Measurements from ENCODE around the gene NCOR1.
"Not testable (repeated sequence)": the region's sequence is repeated elsewhere in the genome, so short reads cannot be mapped to it uniquely, and the experiment has no call there.

NCOR1 gene

DNA sequence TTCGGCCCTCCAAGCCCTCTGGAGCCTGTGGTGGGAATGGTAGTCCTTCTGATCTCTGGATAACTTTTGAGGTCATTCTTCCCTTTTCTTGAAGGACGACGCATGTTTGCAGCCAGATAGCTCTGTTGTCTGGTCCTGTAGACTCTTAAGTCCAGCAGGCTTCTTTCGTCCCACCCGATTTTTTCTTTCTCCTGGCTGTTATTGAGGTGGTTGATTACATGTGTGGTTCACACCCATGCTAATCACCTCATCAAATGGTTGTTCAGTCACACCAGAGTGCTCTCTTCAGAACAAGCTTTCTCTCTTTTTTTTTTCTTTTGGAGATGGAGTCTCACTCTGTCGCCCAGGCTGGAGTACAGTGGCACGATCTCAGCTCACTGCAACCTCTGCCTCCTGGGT lies 32.3 kb upstream of the NCOR1 start:
- H3K36me3 ChIP-seq (ENCODE audit: control insufficient read depth in 5 of 5, insufficient read depth in 5 of 5, low read length in 5 of 5): no peaks in the 10 kb centered on the region
- no peak overlapping the region for H3K9ac ChIP-seq (ENCODE audit: low read length in 5 of 5)
- no peaks in the 10 kb centered on the region for H3K27me3 ChIP-seq (ENCODE audit: control insufficient read depth in 5 of 5, insufficient read depth in 4 of 5, low read length in 5 of 5)
- peaks cover 0 to 5% (median 2%) of the 10 kb centered on the region in 5 donors for H3K4me1 ChIP-seq (ENCODE audit: control insufficient read depth in 5 of 5, insufficient read depth in 5 of 5, low read length in 5 of 5)
- no peak overlapping the region for H3K27ac ChIP-seq (ENCODE audit: low read depth, low read length)
- H3K4me3 ChIP-seq (ENCODE audit: low read depth in 1 of 5, low read length in 5 of 5): no peak overlapping the region
- no peaks in the 10 kb centered on the region for H3K9me3 ChIP-seq (ENCODE audit: control insufficient read depth in 5 of 5, low read length in 5 of 5)

- Histone ChIP-seq H3K4me1 (ENCODE audit: control insufficient read depth in 5 of 5, insufficient read depth in 5 of 5, low read length in 5 of 5) (peaks cover 0 to 5% (median 2%) of the 10 kb centered on the region in 5 donors), H3K9ac (ENCODE audit: low read length in 5 of 5) (no peak overlapping the region), H3K27ac (ENCODE audit: low read depth, low read length) (no peak overlapping the region)
These were observed 28.6 kb upstream of the NCOR1 start for GRCh38 chr17:16243801-16244567.

DNA sequence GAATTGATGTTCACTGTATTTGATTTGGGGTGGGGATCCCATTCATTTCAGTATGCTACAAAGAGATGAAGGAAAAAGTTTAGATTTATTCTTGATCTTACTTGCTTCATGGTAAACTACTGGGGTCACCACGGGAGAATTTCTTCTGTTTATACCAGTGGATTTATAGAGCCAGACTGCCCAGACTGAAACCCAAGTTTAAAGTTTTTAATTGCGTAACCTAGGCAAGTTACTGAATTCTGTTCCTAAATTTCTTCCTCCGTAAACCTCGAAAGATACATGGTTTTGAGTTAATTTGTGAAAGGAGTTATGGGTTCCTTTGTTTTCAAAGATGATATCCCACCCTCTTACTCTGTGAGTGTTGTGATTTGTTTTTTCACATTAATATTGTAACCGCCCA lies 28.1 kb upstream of the NCOR1 start:
- no peak overlapping the region for H3K9ac ChIP-seq (ENCODE audit: low read length in 5 of 5)
- peaks cover 0 to under 1% (median 0%) of the 10 kb centered on the region in 5 donors for H3K4me1 ChIP-seq (ENCODE audit: control insufficient read depth in 5 of 5, insufficient read depth in 5 of 5, low read length in 5 of 5)
- no peak overlapping the region for H3K27ac ChIP-seq (ENCODE audit: low read depth, low read length)
- H3K4me3 ChIP-seq (ENCODE audit: low read depth in 1 of 5, low read length in 5 of 5): no peak overlapping the region
- no peaks in the 10 kb centered on the region for H3K36me3 ChIP-seq (ENCODE audit: control insufficient read depth in 5 of 5, insufficient read depth in 5 of 5, low read length in 5 of 5)
- H3K27me3 ChIP-seq (ENCODE audit: control insufficient read depth in 5 of 5, insufficient read depth in 4 of 5, low read length in 5 of 5): no peaks in the 10 kb centered on the region
- no peaks in the 10 kb centered on the region for H3K9me3 ChIP-seq (ENCODE audit: control insufficient read depth in 5 of 5, low read length in 5 of 5)

More at GRCh38 chr17:16243801-16244567, 28.6 kb upstream of the NCOR1 start:
- Histone ChIP-seq H3K9me3 (ENCODE audit: control insufficient read depth in 5 of 5, low read length in 5 of 5) (no peaks in the 10 kb centered on the region), H3K36me3 (ENCODE audit: control insufficient read depth in 5 of 5, insufficient read depth in 5 of 5, low read length in 5 of 5) (no peaks in the 10 kb centered on the region), H3K4me3 (ENCODE audit: low read depth in 1 of 5, low read length in 5 of 5) (no peak overlapping the region), H3K27me3 (ENCODE audit: control insufficient read depth in 5 of 5, insufficient read depth in 4 of 5, low read length in 5 of 5) (no peaks in the 10 kb centered on the region)

GRCh38 chr17:16241906-16242399 lies 26.6 kb upstream of the NCOR1 start:
- Histone ChIP-seq H3K27ac (ENCODE audit: low read depth, low read length) (no peak overlapping the region), H3K36me3 (ENCODE audit: control insufficient read depth in 5 of 5, insufficient read depth in 5 of 5, low read length in 5 of 5) (no peaks in the 10 kb centered on the region), H3K4me3 (ENCODE audit: low read depth in 1 of 5, low read length in 5 of 5) (no peak overlapping the region), H3K9me3 (ENCODE audit: control insufficient read depth in 5 of 5, low read length in 5 of 5) (no peaks in the 10 kb centered on the region), H3K9ac (ENCODE audit: low read length in 5 of 5) (no peak overlapping the region), H3K27me3 (ENCODE audit: control insufficient read depth in 5 of 5, insufficient read depth in 4 of 5, low read length in 5 of 5) (no peaks in the 10 kb centered on the region), H3K4me1 (ENCODE audit: control insufficient read depth in 5 of 5, insufficient read depth in 5 of 5, low read length in 5 of 5) (no peaks in the 10 kb centered on the region)

- H3K4me1 ChIP-seq (ENCODE audit: control insufficient read depth in 5 of 5, insufficient read depth in 5 of 5, low read length in 5 of 5): no peaks in the 10 kb centered on the region
- no peak overlapping the region for H3K9ac ChIP-seq (ENCODE audit: low read length in 5 of 5)
- no peaks in the 10 kb centered on the region for H3K27me3 ChIP-seq (ENCODE audit: control insufficient read depth in 5 of 5, insufficient read depth in 4 of 5, low read length in 5 of 5)
- no peak overlapping the region for H3K27ac ChIP-seq (ENCODE audit: low read depth, low read length)
- no peak overlapping the region for H3K4me3 ChIP-seq (ENCODE audit: low read depth in 1 of 5, low read length in 5 of 5)
- H3K9me3 ChIP-seq (ENCODE audit: control insufficient read depth in 5 of 5, low read length in 5 of 5): no peaks in the 10 kb centered on the region
- peaks cover 0 to 4% (median 0%) of the 10 kb centered on the region in 5 donors for H3K36me3 ChIP-seq (ENCODE audit: control insufficient read depth in 5 of 5, insufficient read depth in 5 of 5, low read length in 5 of 5)
These were observed 24.6 kb upstream of the NCOR1 start for GRCh38 chr17:16239931-16240330.

GRCh38 chr17:16232391-16232790 lies 17.1 kb upstream of the NCOR1 start:
- H3K9me3 ChIP-seq (ENCODE audit: control insufficient read depth in 5 of 5, low read length in 5 of 5): no peaks in the 10 kb centered on the region
- no peak overlapping the region for H3K27ac ChIP-seq (ENCODE audit: low read depth, low read length)
- H3K36me3 ChIP-seq (ENCODE audit: control insufficient read depth in 5 of 5, insufficient read depth in 5 of 5, low read length in 5 of 5): peaks cover 0 to 4% (median 0%) of the 10 kb centered on the region in 5 donors
- no peaks in the 10 kb centered on the region for H3K27me3 ChIP-seq (ENCODE audit: control insufficient read depth in 5 of 5, insufficient read depth in 4 of 5, low read length in 5 of 5)
- no peak overlapping the region for H3K4me3 ChIP-seq (ENCODE audit: low read depth in 1 of 5, low read length in 5 of 5)
- H3K9ac ChIP-seq (ENCODE audit: low read length in 5 of 5): no peak overlapping the region
- H3K4me1 ChIP-seq (ENCODE audit: control insufficient read depth in 5 of 5, insufficient read depth in 5 of 5, low read length in 5 of 5): peaks cover 0 to 3% (median 0%) of the 10 kb centered on the region in 5 donors

- not testable (repeated sequence) for H3K27me3 ChIP-seq (ENCODE audit: control insufficient read depth in 5 of 5, insufficient read depth in 4 of 5, low read length in 5 of 5); H3K27ac ChIP-seq (ENCODE audit: low read depth, low read length); H3K9ac ChIP-seq (ENCODE audit: low read length in 5 of 5); H3K4me3 ChIP-seq (ENCODE audit: low read depth in 1 of 5, low read length in 5 of 5); H3K9me3 ChIP-seq (ENCODE audit: control insufficient read depth in 5 of 5, low read length in 5 of 5); H3K36me3 ChIP-seq (ENCODE audit: control insufficient read depth in 5 of 5, insufficient read depth in 5 of 5, low read length in 5 of 5); H3K4me1 ChIP-seq (ENCODE audit: control insufficient read depth in 5 of 5, insufficient read depth in 5 of 5, low read length in 5 of 5)
These were observed 14.7 kb upstream of the NCOR1 start for GRCh38 chr17:16229912-16230561.

DNA sequence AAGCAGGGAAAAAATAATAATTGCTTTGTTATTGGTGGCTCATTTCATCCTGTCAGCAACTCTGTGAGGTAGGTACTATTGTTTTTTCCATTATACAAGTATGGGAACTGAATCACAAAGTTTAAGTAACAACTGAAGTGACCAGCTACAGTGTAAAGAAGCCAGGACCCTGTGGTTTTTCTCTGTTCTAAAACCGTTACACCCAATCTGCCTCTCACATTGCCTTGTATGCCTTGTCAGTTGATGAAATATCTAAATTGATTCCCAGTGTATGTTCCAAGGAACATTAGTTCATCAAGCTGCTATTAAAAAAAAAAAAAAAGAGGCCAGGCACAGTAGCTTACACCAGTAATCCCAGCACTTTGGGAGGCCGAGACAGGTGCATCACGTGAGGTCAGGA lies 7.1 kb upstream of the NCOR1 start:
- Histone ChIP-seq H3K4me3 (ENCODE audit: low read depth in 1 of 5, low read length in 5 of 5) (no peak overlapping the region), H3K36me3 (ENCODE audit: control insufficient read depth in 5 of 5, insufficient read depth in 5 of 5, low read length in 5 of 5) (no peaks in the 10 kb centered on the region), H3K9ac (ENCODE audit: low read length in 5 of 5) (no peak overlapping the region), H3K4me1 (ENCODE audit: control insufficient read depth in 5 of 5, insufficient read depth in 5 of 5, low read length in 5 of 5) (peaks cover 0 to 14% (median 11%) of the 10 kb centered on the region in 5 donors), H3K9me3 (ENCODE audit: control insufficient read depth in 5 of 5, low read length in 5 of 5) (no peaks in the 10 kb centered on the region), H3K27ac (ENCODE audit: low read depth, low read length) (no peak overlapping the region), H3K27me3 (ENCODE audit: control insufficient read depth in 5 of 5, insufficient read depth in 4 of 5, low read length in 5 of 5) (no peaks in the 10 kb centered on the region)

DNA sequence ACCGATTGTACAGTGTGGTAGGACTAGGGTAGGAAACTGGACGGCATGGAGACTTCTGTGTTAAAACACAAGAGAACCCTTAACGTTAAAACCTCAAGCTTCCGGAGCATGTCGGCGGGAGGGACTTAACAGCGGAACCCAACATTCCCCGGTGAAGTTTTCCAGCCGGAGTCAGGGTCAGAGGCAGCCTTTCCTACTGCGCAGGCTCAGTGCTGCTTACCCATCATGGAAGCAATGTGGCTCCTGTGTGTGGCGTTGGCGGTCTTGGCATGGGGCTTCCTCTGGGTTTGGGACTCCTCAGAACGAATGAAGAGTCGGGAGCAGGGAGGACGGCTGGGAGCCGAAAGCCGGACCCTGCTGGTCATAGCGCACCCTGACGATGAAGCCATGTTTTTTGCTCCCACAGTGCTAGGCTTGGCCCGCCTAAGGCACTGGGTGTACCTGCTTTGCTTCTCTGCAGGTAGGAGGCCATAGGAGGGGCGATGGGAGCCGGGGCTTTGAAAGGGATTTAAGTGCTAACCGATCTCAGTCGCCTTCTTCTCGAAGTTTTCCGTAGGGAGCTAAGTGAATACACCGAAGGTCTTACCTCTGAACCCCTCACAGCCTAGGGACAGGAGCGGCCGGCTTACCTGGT lies 1.8 kb upstream of the NCOR1 start, which contains the start of gene PIGL:
PIGL (plus strand) TSS at position 209 of the 634 bp plus-strand sequence; CDS start at position 226, 17 bp downstream.
- Histone ChIP-seq H3K27ac (ENCODE audit: low read depth, low read length) (peak within 1 kb of the TSS; percentile 95), H3K27me3 (ENCODE audit: control insufficient read depth in 5 of 5, insufficient read depth in 4 of 5, low read length in 5 of 5) (no peaks in the 10 kb centered on the region), H3K9me3 (ENCODE audit: control insufficient read depth in 5 of 5, low read length in 5 of 5) (no peaks in the 10 kb centered on the region), H3K4me3 (ENCODE audit: low read depth in 1 of 5, low read length in 5 of 5) (peak within 1 kb of the TSS; percentile 98 to 100 (median 100)), H3K36me3 (ENCODE audit: control insufficient read depth in 5 of 5, insufficient read depth in 5 of 5, low read length in 5 of 5) (no peaks in the 10 kb centered on the region), H3K4me1 (ENCODE audit: control insufficient read depth in 5 of 5, insufficient read depth in 5 of 5, low read length in 5 of 5) (peaks cover 4 to 46% (median 42%) of the 10 kb centered on the region in 5 donors), H3K9ac (ENCODE audit: low read length in 5 of 5) (peak within 1 kb of the TSS; percentile 75 to 99 (median 97))

All from subcutaneous abdominal adipose tissue (tissue), 5 donors.